ENCODE data around the gene FANCC.

DNA sequence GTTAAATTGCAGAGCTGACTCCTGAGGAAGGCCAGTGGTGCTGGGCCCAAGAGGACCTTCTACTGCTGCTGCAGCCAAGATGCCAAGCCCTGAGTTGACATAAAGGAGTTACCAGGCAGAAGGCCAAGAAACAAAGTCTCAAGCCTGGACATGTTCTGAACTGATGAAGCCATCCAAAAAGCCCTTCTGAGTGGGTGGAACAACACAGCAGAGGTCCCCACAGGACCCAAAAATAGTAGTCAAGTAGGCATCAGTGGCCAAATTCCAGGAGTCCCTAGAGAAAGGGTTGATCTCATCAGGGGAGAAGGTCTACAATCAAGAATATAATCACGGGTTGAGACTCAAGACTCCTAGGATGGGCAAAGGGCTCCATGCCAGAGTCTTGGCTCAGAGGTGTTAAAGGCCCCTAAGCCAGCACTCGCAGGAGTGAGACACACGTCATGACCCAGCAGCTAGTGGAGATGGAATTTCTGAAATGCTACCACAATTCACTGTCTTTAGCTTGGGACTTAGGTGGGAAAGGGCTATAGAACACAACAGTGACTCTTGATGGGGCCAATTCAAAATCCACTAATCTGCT is 119.7 kb downstream of the FANCC start:
- TF ChIP-seq, protein P1, sequence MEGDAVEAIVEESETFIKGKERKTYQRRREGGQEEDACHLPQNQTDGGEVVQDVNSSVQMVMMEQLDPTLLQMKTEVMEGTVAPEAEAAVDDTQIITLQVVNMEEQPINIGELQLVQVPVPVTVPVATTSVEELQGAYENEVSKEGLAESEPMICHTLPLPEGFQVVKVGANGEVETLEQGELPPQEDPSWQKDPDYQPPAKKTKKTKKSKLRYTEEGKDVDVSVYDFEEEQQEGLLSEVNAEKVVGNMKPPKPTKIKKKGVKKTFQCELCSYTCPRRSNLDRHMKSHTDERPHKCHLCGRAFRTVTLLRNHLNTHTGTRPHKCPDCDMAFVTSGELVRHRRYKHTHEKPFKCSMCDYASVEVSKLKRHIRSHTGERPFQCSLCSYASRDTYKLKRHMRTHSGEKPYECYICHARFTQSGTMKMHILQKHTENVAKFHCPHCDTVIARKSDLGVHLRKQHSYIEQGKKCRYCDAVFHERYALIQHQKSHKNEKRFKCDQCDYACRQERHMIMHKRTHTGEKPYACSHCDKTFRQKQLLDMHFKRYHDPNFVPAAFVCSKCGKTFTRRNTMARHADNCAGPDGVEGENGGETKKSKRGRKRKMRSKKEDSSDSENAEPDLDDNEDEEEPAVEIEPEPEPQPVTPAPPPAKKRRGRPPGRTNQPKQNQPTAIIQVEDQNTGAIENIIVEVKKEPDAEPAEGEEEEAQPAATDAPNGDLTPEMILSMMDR (IDR thresholded peaks at IDR 0.05; ENCODE audit: insufficient read depth, low read depth, low read length), result no peak
- TF ChIP-seq EZH2 (IDR thresholded peaks at IDR 0.05; ENCODE audit: insufficient read depth, low read length), result no peak
